GM18505 (cell line): Measurements from ENCODE around the gene CDAN1.
"Not testable (repeated sequence)": the region's sequence is repeated elsewhere in the genome, so short reads cannot be mapped to it uniquely, and the experiment has no call there.

Source experiments
- ATAC-seq: cut with Tn5 transposase; IDR thresholded peaks from one replicate; pipeline ENCODE4 v1.9.1; 2021; ENCODE audit not compliant: unreplicated experiment
- POLR2A ChIP-seq: IDR thresholded peaks from 4 replicates; pipeline ENCODE4 v1.6.1; 2011; ENCODE audit warnings: borderline replicate concordance; ENCODE audit not compliant: insufficient read depth, insufficient read length; ENCODE audit errors: extremely low read depth

Gene CDAN1

DNA sequence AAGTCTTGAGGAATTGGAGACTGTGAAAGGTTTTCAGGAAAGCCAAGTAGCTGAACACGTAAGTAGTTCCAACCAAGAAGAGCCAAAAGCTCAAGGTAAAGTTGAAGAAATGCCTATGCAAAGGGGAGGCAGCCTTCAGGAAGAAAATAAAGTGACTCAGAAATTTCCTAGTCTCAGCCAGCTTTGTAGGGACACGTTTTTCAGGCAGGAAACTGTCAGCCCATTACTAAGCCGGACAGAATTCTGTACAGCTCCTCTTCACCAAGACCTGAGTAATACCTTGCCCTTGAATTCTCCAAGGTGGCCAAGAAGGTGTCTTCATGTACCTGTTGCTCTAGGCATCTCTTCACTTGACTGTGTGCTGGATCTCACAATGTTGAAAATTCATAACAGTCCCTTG is 48.6 kb downstream of the CDAN1 start:
- no peak for ATAC-seq

DNA sequence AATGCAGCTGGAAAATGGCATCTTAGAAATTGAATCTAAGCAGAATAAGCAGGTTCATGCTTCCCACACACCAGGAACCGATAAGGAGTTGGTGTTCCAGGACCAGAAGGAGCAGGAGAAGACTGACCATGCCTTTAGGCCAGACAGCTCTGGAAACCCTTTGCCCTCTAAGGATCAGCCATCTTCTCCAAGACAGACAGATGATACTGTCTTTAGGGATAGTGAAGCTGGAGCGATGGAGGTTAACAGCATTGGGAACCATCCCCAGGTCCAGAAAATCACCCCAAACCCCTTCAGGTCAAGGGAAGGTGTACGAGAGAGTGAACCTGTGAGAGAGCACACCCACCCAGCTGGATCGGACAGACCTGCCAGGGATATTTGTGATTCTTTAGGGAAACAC is 49.2 kb downstream of the CDAN1 start:
- no peak for TF ChIP-seq POLR2A

More for the DNA sequence above, 48.6 kb downstream of the CDAN1 start:
- no peak for TF ChIP-seq POLR2A

DNA sequence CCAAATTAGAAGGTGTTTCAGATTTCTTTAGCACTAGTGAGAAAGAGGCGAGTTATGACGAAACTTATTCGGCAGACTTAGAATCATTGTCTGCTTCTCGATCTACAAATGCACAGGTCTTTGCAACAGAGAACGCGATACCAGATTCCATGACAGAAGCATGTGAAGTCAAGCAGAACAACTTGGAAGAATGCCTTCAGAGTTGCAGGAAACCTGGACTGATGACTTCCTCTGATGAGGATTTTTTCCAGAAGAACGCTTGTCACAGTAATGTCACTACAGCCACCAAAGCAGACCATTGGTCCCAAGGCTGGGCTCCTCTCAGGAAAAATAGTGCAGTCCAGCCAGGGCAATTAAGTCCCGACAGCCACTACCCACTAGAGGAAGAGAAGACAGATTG is 50.6 kb downstream of the CDAN1 start:
- no peak for ATAC-seq
- TF ChIP-seq POLR2A: no peak

More for the DNA sequence above, 49.2 kb downstream of the CDAN1 start:
- ATAC-seq: no peak

DNA sequence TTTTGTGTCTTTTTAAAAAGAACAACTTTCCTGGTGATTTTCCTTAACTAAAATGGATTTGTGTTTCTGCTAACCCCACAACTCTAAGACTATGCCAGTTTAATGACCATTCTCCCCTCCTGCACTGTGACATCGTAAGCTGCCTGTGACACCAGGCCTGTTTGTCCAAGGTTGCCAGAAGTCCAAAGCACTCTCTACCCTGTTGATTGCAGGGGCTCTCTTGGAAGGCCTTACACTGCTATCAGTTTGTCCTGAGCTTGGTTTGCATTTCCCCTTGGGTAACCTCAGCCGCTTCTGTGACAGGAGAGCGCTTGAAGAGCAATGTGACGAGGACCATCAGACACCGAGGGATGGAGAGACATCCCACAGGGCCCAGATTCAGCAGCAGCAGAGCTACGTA is 55.8 kb downstream of the CDAN1 start:
- TF ChIP-seq POLR2A: no peak
- no peak for ATAC-seq

DNA sequence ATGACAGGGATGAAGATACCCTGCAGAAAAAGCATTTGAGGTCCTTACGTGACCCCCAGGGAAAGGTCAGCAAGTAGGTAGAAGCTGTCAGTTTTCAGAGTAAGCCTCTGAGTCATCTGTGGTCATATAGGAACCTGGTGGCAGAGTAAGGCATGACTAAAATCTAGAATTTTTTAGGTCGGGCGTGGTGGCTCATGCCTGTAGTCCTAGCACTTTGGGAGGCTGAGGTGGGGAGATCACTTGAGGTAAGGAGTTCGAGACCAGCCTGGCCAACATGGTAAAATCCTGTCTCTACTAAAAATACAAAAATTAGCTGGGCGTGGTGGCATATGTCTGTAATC is 56.8 kb downstream of the CDAN1 start:
- ATAC-seq: not testable (repeated sequence)

DNA sequence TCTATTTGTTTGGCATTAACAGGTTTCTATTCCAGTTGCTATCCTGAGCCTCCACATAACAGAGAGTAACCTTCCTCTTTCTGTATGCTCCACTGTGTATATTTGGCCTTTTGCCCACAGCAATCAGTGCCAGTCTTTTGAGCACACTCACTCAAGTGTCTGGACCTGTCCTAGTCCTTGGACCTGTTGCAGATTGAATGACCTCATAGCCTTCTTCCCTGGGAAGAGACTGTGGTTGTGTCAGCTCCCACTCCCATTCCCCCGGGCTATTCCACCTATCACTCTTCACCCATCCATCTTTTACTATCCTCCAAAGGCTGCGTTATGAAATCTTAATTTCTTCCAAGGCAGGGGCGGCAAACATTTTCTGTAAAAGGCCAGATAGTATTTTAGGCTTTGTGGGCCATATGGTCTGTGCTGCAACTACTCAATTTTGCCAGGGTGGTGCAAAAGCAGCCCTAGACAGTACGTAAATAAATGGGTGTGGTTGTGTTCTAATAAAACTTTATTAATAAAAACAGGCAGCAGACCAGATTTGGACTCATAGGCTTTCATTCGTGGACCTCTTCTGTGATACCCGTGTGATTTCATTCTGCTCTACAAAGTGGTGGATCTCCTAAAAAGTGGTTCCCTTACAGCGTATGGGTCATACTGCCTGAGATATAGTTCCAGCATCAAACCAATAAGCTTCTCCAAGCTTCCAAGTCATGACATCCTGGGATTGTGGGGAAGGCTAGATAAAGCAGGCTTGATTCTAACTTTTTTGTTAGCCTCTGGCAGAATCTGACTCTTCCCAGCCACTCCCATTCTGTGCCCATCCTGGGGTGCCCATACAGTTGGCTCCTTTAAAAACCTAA is 57.4 kb downstream of the CDAN1 start:
- no peak for TF ChIP-seq POLR2A
- no peak for ATAC-seq

DNA sequence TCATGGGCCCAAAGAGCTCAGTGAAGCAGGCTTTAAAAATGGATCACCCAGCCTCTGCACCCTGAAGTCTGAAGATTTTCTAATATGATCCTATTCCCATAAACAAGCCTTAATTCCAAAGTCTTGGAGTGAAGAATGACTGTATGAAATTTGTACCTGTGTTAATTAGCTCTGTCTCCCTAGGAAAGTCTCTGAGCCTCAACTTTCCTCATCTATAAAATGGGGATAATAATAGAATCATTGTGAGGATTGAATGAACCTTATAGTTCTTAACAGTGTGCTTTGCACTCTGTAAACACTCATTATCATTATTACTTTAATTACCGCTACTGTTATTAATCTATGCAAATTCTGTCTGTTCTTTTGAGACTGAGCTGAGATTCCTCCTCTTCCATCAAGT is 61.9 kb downstream of the CDAN1 start:
- ATAC-seq: no peak
- TF ChIP-seq POLR2A: no peak

DNA sequence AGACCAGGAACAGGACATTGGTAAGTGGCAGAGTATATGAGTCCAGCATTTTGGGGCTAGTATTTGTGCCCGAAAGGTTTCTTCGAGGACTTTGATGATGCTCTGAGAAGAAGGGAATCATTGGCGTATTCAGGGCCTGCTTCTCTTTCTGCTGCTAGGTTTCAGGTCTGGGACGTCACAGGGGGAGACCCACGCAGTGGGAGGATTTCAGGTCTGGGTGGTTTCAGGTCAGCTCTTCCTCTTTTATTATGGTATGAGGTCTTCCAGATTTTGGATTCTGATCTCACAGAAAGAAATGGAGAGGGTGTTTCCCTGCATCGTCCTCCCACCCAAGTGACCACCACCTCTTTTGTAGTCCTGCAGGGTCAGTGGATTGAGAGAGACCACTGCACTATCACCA is 62.5 kb downstream of the CDAN1 start:
- no peak for ATAC-seq
- no peak for TF ChIP-seq POLR2A
